Measurements from ENCODE around the gene STIMATE.

- TF ChIP-seq CTCF (IDR thresholded peaks at IDR 0.05), result no peak
- TF ChIP-seq POLR2A (IDR thresholded peaks at IDR 0.05), result no peak
Observed at GRCh38 chr3:52792413-52792812, 104.9 kb downstream of the STIMATE start.

Data from adrenal gland (tissue), 5 donors.